ENCODE results near the gene SAMD14.
"Not testable (repeated sequence)": the region's sequence is repeated elsewhere in the genome, so short reads cannot be mapped to it uniquely, and the experiment has no call there.

DNA sequence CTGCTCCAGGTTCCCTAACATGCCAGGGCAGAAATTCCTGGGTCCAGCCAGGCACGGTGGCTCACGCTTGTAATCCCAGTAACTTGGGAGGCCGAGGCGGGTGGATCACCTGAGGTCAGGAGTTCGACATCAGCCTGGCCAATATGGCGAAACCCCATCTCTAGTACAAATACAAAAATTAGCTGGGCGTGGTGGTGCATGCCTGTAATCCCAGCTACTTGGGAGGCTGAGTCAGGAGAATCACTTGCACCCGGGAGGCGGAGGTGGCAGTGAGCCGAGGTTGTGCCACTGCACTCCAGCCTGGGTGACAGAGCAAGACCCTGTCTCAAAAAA, 68.3 kb downstream of the SAMD14 start:
- TF ChIP-seq, protein P1, sequence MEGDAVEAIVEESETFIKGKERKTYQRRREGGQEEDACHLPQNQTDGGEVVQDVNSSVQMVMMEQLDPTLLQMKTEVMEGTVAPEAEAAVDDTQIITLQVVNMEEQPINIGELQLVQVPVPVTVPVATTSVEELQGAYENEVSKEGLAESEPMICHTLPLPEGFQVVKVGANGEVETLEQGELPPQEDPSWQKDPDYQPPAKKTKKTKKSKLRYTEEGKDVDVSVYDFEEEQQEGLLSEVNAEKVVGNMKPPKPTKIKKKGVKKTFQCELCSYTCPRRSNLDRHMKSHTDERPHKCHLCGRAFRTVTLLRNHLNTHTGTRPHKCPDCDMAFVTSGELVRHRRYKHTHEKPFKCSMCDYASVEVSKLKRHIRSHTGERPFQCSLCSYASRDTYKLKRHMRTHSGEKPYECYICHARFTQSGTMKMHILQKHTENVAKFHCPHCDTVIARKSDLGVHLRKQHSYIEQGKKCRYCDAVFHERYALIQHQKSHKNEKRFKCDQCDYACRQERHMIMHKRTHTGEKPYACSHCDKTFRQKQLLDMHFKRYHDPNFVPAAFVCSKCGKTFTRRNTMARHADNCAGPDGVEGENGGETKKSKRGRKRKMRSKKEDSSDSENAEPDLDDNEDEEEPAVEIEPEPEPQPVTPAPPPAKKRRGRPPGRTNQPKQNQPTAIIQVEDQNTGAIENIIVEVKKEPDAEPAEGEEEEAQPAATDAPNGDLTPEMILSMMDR (IDR thresholded peaks at IDR 0.05): not testable (repeated sequence)
- not testable (repeated sequence) for TF ChIP-seq POLR2A, EP300 (IDR thresholded peaks at IDR 0.05)

Measured in ovary (tissue), 3 donors.